HEK293 (cell line): ENCODE data around the gene TEX36.

Experiments used
- CTCF ChIA-PET: fragments of 350-600 bp; formaldehyde crosslinking; extraction: SDS; loops from one replicate; lab custom pipeline; 2021; ENCODE audit warnings: antibody characterized with exemption; lab: Yijun Ruan, JAX
- POLR2A ChIA-PET: fragments of 300-600 bp; formaldehyde crosslinking; extraction: SDS; loops from one replicate; lab custom pipeline; 2020; ENCODE audit warnings: antibody characterized with exemption, inconsistent platforms; lab: Yijun Ruan, JAX
- H3K27ac ChIP-seq: fragments of 200-500 bp; sonication (Bioruptor generic); 2 replicates; pipeline ENCODE4 v1.5.1; 2014; ENCODE audit warnings: low read depth, low read length, control low read depth, inconsistent platforms; ENCODE audit errors: extremely low read depth
- H3K36me3 ChIP-seq, 2 experiments: fragments of 200-500 bp in 1 of 2; sonication (Bioruptor generic) in 1 of 2; 1 replicate in 1 of 2; 2 replicates in 1 of 2; pipeline ENCODE4 v1.5.1; 2014 to 2017; ENCODE audit warnings: inconsistent platforms in 2 of 2, low read length in 2 of 2; ENCODE audit not compliant: control insufficient read depth in 2 of 2, insufficient read depth in 1 of 2
- H3K4me1 ChIP-seq: fragments of 200-500 bp; sonication (Bioruptor generic); 2 replicates; pipeline ENCODE4 v1.5.1; 2014; ENCODE audit warnings: mild to moderate bottlenecking, low read length, inconsistent platforms; ENCODE audit not compliant: control insufficient read depth, insufficient read depth
- H3K4me3 ChIP-seq: 2 replicates; pipeline ENCODE4 v1.5.1; 2011; ENCODE audit warnings: low read depth, mild to moderate bottlenecking, control low read depth, low read length, moderate library complexity
- H3K9me3 ChIP-seq: fragments of 200-500 bp; sonication (Bioruptor generic); 2 replicates; pipeline ENCODE4 v1.5.1; 2014; ENCODE audit warnings: low read depth, low read length, inconsistent platforms; ENCODE audit not compliant: control insufficient read depth, insufficient read depth
- FEZF1 ChIP-seq: fragments of 450-650 bp; formaldehyde crosslinking; IDR thresholded peaks from 2 replicates; pipeline ENCODE4 v1.5.1; 2016; ENCODE audit warnings: missing biosample characterization, missing genetic modification characterization
- ZFP37 ChIP-seq: fragments of 450-650 bp; formaldehyde crosslinking; IDR thresholded peaks from 2 replicates; pipeline ENCODE4 v1.5.1; 2016; ENCODE audit warnings: missing biosample characterization, missing genetic modification characterization
- ZNF16 ChIP-seq: fragments of 450-650 bp; formaldehyde crosslinking; IDR thresholded peaks from 2 replicates; pipeline ENCODE4 v1.5.1; 2016; ENCODE audit warnings: low read depth, missing biosample characterization, missing genetic modification characterization
- ZNF24 ChIP-seq: fragments of 450-650 bp; formaldehyde crosslinking; IDR thresholded peaks from 2 replicates; pipeline ENCODE4 v1.5.1; 2016; ENCODE audit warnings: missing biosample characterization, missing genetic modification characterization
- ZNF404 ChIP-seq: fragments of 450-650 bp; formaldehyde crosslinking; IDR thresholded peaks from 2 replicates; pipeline ENCODE4 v1.5.1; 2017; ENCODE audit warnings: missing biosample characterization, missing genetic modification characterization
- ZNF473 ChIP-seq: fragments of 450-650 bp; formaldehyde crosslinking; IDR thresholded peaks from 2 replicates; pipeline ENCODE4 v1.5.1; 2017; ENCODE audit warnings: missing biosample characterization, missing genetic modification characterization
- ZNF521 ChIP-seq: fragments of 450-650 bp; formaldehyde crosslinking; IDR thresholded peaks from 2 replicates; pipeline ENCODE4 v1.5.1; 2017; ENCODE audit warnings: missing biosample characterization, mild to moderate bottlenecking, missing genetic modification characterization
- ZNF596 ChIP-seq: fragments of 450-650 bp; IDR thresholded peaks from 2 replicates; pipeline ENCODE4 v1.5.0; 2018; ENCODE audit warnings: missing biosample characterization, mild to moderate bottlenecking, missing genetic modification characterization, moderate library complexity
- ZNF623 ChIP-seq: fragments of 450-650 bp; formaldehyde crosslinking; IDR thresholded peaks from 2 replicates; pipeline ENCODE4 v1.5.1; 2016; ENCODE audit warnings: missing biosample characterization, missing genetic modification characterization
- ZNF747 ChIP-seq: fragments of 450-650 bp; formaldehyde crosslinking; IDR thresholded peaks from 2 replicates; pipeline ENCODE4 v1.5.1; 2016; ENCODE audit warnings: missing biosample characterization, missing genetic modification characterization
- ZNF785 ChIP-seq: fragments of 450-650 bp; formaldehyde crosslinking; IDR thresholded peaks from 2 replicates; pipeline ENCODE4 v1.5.1; 2016; ENCODE audit warnings: missing biosample characterization, missing genetic modification characterization
- TF ChIP-seq, protein P1 (sequence below): fragments of 450-650 bp; formaldehyde crosslinking; IDR thresholded peaks from 2 replicates; pipeline ENCODE4 v1.5.1; 2016; ENCODE audit warnings: missing biosample characterization, missing genetic modification characterization, borderline replicate concordance
- TF ChIP-seq, protein P2 (sequence below): fragments of 450-650 bp; formaldehyde crosslinking; IDR thresholded peaks from 2 replicates; pipeline ENCODE4 v1.5.1; 2016; ENCODE audit warnings: missing biosample characterization, missing genetic modification characterization
- TF ChIP-seq, protein P3 (sequence below): fragments of 450-650 bp; formaldehyde crosslinking; IDR thresholded peaks from 2 replicates; pipeline ENCODE4 v1.5.1; 2016; ENCODE audit warnings: missing biosample characterization, missing genetic modification characterization
- TF ChIP-seq, protein P4 (sequence below): fragments of 450-650 bp; formaldehyde crosslinking; IDR thresholded peaks from 2 replicates; pipeline ENCODE4 v1.5.1; 2017; ENCODE audit warnings: missing biosample characterization, missing genetic modification characterization
- TF ChIP-seq, protein P5 (sequence below): fragments of 450-650 bp; formaldehyde crosslinking; IDR thresholded peaks from 2 replicates; pipeline ENCODE4 v1.5.1; 2016; ENCODE audit warnings: missing biosample characterization, missing genetic modification characterization
- TF ChIP-seq, protein P6 (sequence below): fragments of 450-650 bp; formaldehyde crosslinking; IDR thresholded peaks from 2 replicates; pipeline ENCODE4 v1.5.0; 2017; ENCODE audit warnings: missing biosample characterization, missing genetic modification characterization, borderline replicate concordance
- TF ChIP-seq, protein P7 (sequence below): sonication (generic); formaldehyde crosslinking; IDR thresholded peaks from 2 replicates; pipeline ENCODE4 v1.8.1; 2022; ENCODE audit warnings: mild to moderate bottlenecking, moderate library complexity, missing genetic modification reagents

TEX36 gene

DNA sequence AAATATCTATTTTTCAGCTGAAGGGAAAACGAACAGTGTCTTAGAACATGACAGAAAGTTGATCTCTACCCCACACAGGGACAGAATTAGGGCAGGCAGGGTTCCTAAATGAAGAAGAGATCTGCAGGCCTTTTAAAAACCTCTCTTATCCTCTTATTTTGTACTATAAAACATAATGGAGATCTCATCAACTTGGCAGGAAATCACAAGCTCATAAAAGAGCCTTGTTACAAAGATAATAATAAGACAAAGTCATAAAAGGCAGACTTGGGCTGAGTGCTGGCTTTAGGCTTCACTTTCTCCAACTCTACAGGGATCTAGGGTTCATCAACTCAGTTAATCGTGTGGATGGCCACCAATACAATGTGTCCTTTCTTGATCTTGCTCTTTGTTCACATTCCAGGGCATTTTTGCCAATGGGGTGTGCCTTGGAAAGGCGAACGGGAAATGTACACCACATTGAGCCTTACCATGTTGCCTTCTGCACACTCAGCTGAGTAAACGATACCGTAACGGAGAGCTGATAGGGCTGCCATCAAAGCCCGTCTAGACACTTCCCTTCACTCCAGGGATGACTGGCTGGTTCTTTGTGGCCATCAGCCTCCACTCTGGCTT, 7.1 kb upstream of the TEX36 start (continued):
- TF ChIP-seq, protein P1, sequence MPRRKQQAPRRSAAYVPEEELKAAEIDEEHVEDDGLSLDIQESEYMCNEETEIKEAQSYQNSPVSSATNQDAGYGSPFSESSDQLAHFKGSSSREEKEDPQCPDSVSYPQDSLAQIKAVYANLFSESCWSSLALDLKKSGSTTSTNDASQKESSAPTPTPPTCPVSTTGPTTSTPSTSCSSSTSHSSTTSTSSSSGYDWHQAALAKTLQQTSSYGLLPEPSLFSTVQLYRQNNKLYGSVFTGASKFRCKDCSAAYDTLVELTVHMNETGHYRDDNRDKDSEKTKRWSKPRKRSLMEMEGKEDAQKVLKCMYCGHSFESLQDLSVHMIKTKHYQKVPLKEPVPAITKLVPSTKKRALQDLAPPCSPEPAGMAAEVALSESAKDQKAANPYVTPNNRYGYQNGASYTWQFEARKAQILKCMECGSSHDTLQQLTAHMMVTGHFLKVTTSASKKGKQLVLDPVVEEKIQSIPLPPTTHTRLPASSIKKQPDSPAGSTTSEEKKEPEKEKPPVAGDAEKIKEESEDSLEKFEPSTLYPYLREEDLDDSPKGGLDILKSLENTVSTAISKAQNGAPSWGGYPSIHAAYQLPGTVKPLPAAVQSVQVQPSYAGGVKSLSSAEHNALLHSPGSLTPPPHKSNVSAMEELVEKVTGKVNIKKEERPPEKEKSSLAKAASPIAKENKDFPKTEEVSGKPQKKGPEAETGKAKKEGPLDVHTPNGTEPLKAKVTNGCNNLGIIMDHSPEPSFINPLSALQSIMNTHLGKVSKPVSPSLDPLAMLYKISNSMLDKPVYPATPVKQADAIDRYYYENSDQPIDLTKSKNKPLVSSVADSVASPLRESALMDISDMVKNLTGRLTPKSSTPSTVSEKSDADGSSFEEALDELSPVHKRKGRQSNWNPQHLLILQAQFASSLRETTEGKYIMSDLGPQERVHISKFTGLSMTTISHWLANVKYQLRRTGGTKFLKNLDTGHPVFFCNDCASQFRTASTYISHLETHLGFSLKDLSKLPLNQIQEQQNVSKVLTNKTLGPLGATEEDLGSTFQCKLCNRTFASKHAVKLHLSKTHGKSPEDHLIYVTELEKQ: peak; percentile 34; the same call in 1 of the 2 replicates

DNA sequence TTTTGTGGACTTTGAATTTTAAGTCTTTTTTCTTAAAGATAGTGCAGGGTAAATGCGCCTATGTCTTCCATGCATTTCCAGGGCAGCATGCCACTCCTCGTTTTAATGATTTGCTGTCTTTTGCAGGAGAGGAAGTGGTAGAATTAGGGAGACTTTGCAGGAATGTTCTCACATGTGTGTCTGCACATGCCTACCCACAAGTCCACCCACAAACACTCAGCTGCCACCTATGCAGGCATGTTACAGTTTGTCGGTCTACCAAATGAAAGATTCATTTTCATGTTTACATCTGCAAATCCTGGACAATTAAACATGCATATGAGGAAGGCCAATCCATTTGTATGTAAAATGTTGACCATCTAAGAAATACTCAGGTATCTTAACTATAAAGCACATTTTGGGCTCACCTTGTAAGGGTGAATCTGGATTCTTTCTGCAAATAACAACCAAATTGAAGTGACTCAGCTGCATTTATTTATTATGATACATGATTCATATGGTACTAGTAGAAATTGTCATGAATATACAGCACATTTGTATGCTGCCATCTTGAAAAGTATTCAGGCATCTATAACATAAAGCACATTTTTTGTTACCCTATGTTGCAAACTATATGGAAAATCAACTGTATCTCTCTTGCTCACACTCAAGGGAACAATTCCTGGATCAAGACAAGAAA, 4.7 kb upstream of the TEX36 start:
- Histone ChIP-seq H3K4me1 (peaks cover 26% of the 10 kb centered on the region), H3K4me3 (no peak overlapping the region), H3K9me3 (no peaks in the 10 kb centered on the region), H3K27ac (no peak overlapping the region), H3K36me3 (no peaks in the 10 kb centered on the region)
- TF ChIP-seq ZNF521 (tag by site-specific recombination) (no peak), ZNF747 (tag by site-specific recombination) (no peak), ZNF623 (tag by site-specific recombination) (no peak), ZNF24 (tag by site-specific recombination) (no peak), ZNF404 (tag by site-specific recombination) (no peak)
- TF ChIP-seq, protein P2, sequence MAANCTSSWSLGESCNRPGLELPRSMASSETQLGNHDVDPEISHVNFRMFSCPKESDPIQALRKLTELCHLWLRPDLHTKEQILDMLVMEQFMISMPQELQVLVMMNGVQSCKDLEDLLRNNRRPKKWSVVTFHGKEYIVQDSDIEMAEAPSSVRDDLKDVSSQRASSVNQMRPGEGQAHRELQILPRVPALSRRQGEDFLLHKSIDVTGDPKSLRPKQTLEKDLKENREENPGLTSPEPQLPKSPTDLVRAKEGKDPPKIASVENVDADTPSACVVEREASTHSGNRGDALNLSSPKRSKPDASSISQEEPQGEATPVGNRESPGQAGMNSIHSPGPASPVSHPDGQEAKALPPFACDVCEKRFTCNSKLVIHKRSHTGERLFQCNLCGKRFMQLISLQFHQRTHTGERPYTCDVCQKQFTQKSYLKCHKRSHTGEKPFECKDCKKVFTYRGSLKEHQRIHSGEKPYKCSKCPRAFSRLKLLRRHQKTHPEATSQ (tag by site-specific recombination): no peak
- POLR2A ChIA-PET: no interaction called here
- CTCF ChIA-PET: interaction anchor here (0.7 kb wide), 1 partner anchor 695 kb away, joined by 4 read pairs; no protein-coding TSS in a partner anchor

DNA sequence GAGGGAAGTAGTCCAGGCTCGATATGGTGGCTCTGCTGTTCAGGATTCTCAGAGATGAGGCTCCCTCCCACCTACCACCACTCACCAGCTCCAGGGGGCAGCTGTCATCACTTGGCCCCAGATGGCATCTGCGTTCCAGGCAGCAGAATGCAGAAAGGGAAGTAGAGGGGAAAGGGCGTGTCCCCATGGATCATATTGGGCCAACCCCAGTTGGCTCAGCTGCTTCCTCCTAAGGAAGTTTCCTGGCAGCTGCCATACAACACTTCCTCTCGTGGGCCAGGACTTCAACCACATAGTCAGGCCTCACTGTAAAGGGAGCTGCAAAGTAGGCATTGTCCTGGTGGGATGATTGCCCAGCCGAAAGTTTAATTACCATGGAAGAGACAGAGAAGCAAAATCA, 1.6 kb upstream of the TEX36 start:
- ChIA-PET POLR2A (no interaction called here), CTCF (no interaction called here)
- Histone ChIP-seq H3K4me3 (no peak overlapping the region), H3K27ac (no peak overlapping the region), H3K4me1 (peaks cover under 1% of the 10 kb centered on the region; the same call in 1 of the 2 replicates), H3K9me3 (no peaks in the 10 kb centered on the region), H3K36me3 (no peaks in the 10 kb centered on the region)
- TF ChIP-seq ZNF473: no peak
- TF ChIP-seq ZFP37 (tag by site-specific recombination): no peak
- no peak for TF ChIP-seq ZNF16 (tag by site-specific recombination)
- TF ChIP-seq, protein P3, sequence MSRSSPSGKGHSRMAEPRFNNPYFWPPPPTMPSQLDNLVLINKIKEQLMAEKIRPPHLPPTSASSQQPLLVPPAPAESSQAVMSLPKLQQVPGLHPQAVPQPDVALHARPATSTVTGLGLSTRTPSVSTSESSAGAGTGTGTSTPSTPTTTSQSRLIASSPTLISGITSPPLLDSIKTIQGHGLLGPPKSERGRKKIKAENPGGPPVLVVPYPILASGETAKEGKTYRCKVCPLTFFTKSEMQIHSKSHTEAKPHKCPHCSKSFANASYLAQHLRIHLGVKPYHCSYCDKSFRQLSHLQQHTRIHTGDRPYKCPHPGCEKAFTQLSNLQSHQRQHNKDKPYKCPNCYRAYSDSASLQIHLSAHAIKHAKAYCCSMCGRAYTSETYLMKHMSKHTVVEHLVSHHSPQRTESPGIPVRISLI: no peak
- TF ChIP-seq FEZF1 (tag by site-specific recombination): no peak
- TF ChIP-seq, protein P4, sequence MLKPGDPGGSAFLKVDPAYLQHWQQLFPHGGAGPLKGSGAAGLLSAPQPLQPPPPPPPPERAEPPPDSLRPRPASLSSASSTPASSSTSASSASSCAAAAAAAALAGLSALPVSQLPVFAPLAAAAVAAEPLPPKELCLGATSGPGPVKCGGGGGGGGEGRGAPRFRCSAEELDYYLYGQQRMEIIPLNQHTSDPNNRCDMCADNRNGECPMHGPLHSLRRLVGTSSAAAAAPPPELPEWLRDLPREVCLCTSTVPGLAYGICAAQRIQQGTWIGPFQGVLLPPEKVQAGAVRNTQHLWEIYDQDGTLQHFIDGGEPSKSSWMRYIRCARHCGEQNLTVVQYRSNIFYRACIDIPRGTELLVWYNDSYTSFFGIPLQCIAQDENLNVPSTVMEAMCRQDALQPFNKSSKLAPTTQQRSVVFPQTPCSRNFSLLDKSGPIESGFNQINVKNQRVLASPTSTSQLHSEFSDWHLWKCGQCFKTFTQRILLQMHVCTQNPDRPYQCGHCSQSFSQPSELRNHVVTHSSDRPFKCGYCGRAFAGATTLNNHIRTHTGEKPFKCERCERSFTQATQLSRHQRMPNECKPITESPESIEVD (tag by site-specific recombination): no peak
- TF ChIP-seq, protein P5, sequence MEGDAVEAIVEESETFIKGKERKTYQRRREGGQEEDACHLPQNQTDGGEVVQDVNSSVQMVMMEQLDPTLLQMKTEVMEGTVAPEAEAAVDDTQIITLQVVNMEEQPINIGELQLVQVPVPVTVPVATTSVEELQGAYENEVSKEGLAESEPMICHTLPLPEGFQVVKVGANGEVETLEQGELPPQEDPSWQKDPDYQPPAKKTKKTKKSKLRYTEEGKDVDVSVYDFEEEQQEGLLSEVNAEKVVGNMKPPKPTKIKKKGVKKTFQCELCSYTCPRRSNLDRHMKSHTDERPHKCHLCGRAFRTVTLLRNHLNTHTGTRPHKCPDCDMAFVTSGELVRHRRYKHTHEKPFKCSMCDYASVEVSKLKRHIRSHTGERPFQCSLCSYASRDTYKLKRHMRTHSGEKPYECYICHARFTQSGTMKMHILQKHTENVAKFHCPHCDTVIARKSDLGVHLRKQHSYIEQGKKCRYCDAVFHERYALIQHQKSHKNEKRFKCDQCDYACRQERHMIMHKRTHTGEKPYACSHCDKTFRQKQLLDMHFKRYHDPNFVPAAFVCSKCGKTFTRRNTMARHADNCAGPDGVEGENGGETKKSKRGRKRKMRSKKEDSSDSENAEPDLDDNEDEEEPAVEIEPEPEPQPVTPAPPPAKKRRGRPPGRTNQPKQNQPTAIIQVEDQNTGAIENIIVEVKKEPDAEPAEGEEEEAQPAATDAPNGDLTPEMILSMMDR (tag by site-specific recombination): no peak
- no peak for TF ChIP-seq ZNF785 (tag by site-specific recombination)
- TF ChIP-seq ZNF596: no peak
- TF ChIP-seq, protein P6, sequence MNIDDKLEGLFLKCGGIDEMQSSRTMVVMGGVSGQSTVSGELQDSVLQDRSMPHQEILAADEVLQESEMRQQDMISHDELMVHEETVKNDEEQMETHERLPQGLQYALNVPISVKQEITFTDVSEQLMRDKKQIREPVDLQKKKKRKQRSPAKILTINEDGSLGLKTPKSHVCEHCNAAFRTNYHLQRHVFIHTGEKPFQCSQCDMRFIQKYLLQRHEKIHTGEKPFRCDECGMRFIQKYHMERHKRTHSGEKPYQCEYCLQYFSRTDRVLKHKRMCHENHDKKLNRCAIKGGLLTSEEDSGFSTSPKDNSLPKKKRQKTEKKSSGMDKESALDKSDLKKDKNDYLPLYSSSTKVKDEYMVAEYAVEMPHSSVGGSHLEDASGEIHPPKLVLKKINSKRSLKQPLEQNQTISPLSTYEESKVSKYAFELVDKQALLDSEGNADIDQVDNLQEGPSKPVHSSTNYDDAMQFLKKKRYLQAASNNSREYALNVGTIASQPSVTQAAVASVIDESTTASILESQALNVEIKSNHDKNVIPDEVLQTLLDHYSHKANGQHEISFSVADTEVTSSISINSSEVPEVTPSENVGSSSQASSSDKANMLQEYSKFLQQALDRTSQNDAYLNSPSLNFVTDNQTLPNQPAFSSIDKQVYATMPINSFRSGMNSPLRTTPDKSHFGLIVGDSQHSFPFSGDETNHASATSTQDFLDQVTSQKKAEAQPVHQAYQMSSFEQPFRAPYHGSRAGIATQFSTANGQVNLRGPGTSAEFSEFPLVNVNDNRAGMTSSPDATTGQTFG (tag by site-specific recombination): no peak
- TF ChIP-seq, protein P7, sequence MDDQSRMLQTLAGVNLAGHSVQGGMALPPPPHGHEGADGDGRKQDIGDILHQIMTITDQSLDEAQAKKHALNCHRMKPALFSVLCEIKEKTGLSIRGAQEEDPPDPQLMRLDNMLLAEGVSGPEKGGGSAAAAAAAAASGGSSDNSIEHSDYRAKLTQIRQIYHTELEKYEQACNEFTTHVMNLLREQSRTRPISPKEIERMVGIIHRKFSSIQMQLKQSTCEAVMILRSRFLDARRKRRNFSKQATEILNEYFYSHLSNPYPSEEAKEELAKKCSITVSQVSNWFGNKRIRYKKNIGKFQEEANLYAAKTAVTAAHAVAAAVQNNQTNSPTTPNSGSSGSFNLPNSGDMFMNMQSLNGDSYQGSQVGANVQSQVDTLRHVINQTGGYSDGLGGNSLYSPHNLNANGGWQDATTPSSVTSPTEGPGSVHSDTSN (CRISPR knock-in tag): no peak
